ENCODE results near the gene GXYLT1.

GXYLT1 gene

GRCh38 chr12:42162965-42163364 lies 18.3 kb upstream of the GXYLT1 start:
- DNase-seq (ENCODE audit: low read depth in 1 of 2, low spot score in 1 of 2): no peak
- H3K27ac ChIP-seq (replicated peaks): no peak overlapping the region

GRCh38 chr12:42162193-42162592 lies 17.5 kb upstream of the GXYLT1 start:
- TF ChIP-seq GABPA (IDR thresholded peaks at IDR 0.05; ENCODE audit: low read depth) (no peak), POLR2AphosphoS5 (IDR thresholded peaks at IDR 0.05; ENCODE audit: low read depth) (no peak), REST (IDR thresholded peaks at IDR 0.05; ENCODE audit: insufficient replicate concordance, low read depth) (no peak), SPI1 (IDR thresholded peaks at IDR 0.05; ENCODE audit: borderline replicate concordance, low read depth) (no peak), CTCF (IDR thresholded peaks at IDR 0.05; ENCODE audit: insufficient read depth, low read length) (no peak)
- H3K4me3 ChIP-seq (replicated peaks; ENCODE audit: insufficient read depth, low read length): no peak overlapping the region
- no peaks in the 10 kb centered on the region for H3K27me3 ChIP-seq (ENCODE audit: insufficient read depth, poor library complexity, severe bottlenecking)
- no peak overlapping the region for H3K27ac ChIP-seq (replicated peaks)
- DNase-seq (ENCODE audit: low read depth in 1 of 2, low spot score in 1 of 2): no peak

More at GRCh38 chr12:42162965-42163364, 18.3 kb upstream of the GXYLT1 start:
- TF ChIP-seq REST (IDR thresholded peaks at IDR 0.05; ENCODE audit: insufficient replicate concordance, low read depth) (no peak), CTCF (IDR thresholded peaks at IDR 0.05; ENCODE audit: insufficient read depth, low read length) (no peak), SPI1 (IDR thresholded peaks at IDR 0.05; ENCODE audit: borderline replicate concordance, low read depth) (no peak), POLR2AphosphoS5 (IDR thresholded peaks at IDR 0.05; ENCODE audit: low read depth) (no peak), GABPA (IDR thresholded peaks at IDR 0.05; ENCODE audit: low read depth) (no peak)
- no peak overlapping the region for H3K4me3 ChIP-seq (replicated peaks; ENCODE audit: insufficient read depth, low read length)
- H3K27me3 ChIP-seq (ENCODE audit: insufficient read depth, poor library complexity, severe bottlenecking): no peaks in the 10 kb centered on the region

- no peak for TF ChIP-seq GABPA (IDR thresholded peaks at IDR 0.05; ENCODE audit: low read depth)
- no peak overlapping the region for H3K27ac ChIP-seq (replicated peaks)
- H3K27me3 ChIP-seq (ENCODE audit: insufficient read depth, poor library complexity, severe bottlenecking): no peaks in the 10 kb centered on the region
- no peak overlapping the region for H3K4me3 ChIP-seq (replicated peaks; ENCODE audit: insufficient read depth, low read length)
- DNase-seq (ENCODE audit: low read depth in 1 of 2, low spot score in 1 of 2): no peak
Measured at GRCh38 chr12:42161529-42161928, 16.9 kb upstream of the GXYLT1 start.

- no peaks in the 10 kb centered on the region for H3K27me3 ChIP-seq (ENCODE audit: insufficient read depth, poor library complexity, severe bottlenecking)
- TF ChIP-seq GABPA (IDR thresholded peaks at IDR 0.05; ENCODE audit: low read depth) (no peak), SPI1 (IDR thresholded peaks at IDR 0.05; ENCODE audit: borderline replicate concordance, low read depth) (no peak), REST (IDR thresholded peaks at IDR 0.05; ENCODE audit: insufficient replicate concordance, low read depth) (no peak), CTCF (IDR thresholded peaks at IDR 0.05; ENCODE audit: insufficient read depth, low read length) (no peak), POLR2AphosphoS5 (IDR thresholded peaks at IDR 0.05; ENCODE audit: low read depth) (no peak)
- no peak overlapping the region for H3K27ac ChIP-seq (replicated peaks)
- DNase-seq (ENCODE audit: low read depth in 1 of 2, low spot score in 1 of 2): no peak
- H3K4me3 ChIP-seq (replicated peaks; ENCODE audit: insufficient read depth, low read length): no peak overlapping the region
Measured at GRCh38 chr12:42156232-42156631, 11.6 kb upstream of the GXYLT1 start.
